GM21515 (cell line): ENCODE measurements around the gene PCNT.

Source experiments
- ATAC-seq: cut with Tn5 transposase; IDR thresholded peaks from one replicate; pipeline ENCODE4 v1.9.1; 2021; ENCODE audit not compliant: unreplicated experiment

Gene PCNT

DNA sequence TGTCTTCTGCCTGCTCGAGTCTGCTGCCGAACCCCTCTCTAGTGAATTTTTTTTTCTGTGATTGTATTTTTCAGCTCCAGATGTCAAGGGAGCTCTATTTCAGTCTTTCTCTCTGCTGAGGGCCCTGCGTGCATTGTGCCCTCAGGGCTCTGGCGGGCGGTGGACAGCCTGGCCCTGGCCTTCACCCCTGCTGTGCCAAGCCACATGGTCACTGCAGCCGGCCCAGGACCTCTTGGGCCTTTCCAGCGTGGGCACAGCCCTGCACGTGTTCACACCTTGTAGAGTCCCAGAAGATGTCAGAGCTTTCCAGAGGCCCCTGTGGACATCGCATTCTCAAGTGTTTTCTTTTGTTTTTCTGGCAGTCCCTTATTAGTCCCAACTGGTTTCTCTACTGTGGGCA, 55.7 kb downstream of the PCNT start:
- no peak for ATAC-seq

DNA sequence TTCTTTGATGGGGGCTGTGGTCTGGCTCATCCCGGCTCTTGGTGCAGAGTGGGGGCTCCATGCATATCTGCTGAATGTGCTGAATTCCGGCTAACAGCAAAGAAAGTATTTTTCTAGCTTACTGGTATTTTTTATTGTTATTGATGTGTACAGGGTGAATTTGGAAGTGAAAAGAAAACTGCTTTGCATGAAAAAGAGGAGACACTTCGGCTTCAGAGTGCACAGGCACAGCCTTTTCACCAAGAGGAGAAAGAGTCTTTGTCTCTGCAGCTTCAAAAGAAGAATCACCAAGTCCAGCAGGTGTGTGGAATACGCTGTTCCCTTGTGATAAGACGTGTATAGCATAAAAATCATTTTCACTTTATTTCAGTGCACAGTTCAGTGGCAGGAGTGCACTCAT, 57.6 kb downstream of the PCNT start:
- ATAC-seq, result no peak

DNA sequence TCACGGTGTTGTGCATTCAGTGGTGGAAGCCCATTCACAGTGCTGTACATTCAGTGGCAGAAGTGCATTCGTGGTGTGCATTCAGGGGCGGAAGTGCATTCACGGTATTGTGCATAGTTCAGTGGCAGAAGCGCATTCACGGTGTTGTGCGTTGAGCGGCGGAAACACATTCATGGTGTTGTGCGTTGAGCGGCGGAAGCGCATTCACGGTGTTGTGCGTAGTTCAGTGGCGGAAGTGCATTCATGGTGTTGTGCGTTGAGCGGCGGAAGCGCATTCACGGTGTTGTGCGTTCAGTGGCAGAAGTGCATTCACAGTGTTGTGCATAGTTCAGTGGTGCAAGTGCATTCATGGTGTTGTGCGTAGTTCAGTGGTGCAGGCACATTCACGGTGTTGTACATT, 60.6 kb downstream of the PCNT start:
- ATAC-seq, result no peak

DNA sequence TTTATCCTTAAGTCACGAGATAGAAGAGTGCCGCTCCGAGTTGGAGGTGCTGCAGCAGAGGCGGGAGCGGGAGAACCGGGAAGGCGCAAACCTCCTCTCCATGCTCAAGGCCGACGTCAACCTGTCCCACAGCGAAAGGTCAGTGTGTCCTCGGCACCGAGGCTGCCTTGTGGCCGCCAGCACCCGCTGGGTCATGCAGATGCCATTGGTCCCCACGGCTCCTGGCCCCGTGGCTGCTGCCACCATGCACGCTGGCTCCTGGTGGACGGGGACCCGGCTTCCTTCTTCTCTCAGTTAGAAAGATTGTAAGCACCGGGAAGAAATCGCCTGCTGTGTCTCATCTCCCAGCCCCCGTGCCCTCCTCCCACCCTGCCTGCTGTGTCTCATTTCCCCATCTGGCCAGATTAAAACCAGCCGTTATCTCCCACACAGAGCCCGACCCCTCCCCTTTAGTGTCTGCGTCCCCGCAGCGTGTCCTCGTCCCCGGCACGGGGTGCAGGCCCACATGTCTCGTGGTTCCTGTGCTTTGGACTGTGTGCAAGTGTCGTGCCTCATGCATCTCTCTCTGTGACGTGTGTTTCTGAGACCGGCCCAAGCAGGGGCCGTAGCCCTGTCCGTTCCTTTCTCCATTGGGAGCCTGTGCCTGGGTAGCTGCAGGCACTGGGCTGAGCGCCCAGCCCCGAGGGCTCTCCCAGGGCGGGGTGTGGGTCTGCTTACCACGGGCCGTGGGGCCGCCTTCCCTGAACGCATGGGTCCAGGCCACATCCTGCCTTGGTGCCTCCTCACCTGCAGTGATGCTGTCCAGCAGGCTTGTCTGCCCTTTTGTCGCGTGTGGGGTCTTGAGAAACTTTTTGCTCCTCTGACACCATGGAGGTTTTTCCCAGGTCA, 62.1 kb downstream of the PCNT start:
- ATAC-seq, result no peak

DNA sequence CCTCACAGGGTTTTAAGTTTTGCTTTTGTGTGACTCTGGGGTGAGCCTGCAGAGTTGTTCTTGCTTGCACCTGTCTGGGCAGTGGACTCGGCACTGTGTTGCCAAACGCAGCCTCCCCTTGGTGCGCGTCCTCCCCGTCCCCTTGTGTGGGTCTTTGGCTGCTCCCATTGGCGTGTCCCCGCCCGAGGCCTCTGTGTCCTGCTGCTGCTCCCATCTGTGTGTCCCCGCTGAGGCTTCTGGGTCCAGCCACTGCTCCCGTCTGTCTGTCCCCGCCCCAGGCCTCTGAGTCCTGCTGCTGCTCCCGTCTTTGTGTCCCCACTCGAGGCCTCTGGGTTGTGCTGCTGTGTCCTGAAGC, 62.8 kb downstream of the PCNT start:
- ATAC-seq, result no peak

DNA sequence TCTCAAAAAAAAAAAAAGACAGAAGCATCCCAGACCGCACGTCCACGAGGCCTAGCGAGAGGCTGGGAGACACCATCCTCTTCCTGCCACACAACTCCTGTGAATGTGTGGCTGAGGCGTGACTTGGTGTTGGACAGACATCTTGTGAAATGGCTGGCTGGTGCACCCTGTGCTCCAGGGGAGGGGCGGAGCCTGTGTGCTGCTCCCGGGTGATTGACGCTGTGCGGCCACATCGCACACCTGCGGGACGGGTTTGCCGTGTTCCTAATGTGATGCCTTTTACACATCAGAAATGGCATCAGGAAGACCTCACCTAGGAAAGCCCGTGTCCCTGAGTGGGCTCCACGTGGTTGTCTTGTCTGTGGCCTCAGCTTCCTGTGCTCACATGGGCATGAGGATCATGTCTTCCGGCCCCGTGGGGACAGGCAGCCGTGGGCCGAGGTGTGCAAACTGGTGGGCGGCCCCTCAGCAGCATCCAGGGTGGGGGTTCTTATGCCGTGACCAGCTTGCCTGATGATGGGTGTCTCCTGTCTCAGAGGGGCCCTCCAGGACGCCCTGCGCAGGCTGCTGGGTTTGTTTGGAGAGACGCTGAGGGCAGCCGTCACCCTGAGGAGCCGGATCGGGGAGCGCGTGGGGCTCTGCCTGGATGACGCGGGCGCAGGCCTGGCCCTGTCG, 64.4 kb downstream of the PCNT start:
- no peak for ATAC-seq

DNA sequence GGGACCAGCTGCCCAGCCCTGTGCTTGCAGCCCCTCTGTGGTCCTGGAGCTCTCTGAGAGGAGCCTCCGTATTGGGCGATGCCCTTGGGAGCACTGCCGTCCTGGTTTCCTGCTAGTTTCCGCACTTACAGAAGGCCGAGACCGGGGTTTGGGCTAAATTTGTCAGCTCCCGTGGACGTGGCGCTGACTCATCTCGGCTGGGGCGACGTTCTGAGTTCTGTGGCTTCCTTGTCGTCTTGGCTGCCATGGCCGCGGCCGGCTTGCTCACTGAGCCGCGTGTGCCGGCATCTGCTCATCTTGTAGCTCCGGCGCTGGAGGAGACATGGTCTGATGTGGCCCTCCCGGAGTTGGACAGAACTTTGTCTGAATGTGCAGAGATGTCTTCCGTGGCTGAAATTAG, 64.9 kb downstream of the PCNT start:
- ATAC-seq, result no peak

DNA sequence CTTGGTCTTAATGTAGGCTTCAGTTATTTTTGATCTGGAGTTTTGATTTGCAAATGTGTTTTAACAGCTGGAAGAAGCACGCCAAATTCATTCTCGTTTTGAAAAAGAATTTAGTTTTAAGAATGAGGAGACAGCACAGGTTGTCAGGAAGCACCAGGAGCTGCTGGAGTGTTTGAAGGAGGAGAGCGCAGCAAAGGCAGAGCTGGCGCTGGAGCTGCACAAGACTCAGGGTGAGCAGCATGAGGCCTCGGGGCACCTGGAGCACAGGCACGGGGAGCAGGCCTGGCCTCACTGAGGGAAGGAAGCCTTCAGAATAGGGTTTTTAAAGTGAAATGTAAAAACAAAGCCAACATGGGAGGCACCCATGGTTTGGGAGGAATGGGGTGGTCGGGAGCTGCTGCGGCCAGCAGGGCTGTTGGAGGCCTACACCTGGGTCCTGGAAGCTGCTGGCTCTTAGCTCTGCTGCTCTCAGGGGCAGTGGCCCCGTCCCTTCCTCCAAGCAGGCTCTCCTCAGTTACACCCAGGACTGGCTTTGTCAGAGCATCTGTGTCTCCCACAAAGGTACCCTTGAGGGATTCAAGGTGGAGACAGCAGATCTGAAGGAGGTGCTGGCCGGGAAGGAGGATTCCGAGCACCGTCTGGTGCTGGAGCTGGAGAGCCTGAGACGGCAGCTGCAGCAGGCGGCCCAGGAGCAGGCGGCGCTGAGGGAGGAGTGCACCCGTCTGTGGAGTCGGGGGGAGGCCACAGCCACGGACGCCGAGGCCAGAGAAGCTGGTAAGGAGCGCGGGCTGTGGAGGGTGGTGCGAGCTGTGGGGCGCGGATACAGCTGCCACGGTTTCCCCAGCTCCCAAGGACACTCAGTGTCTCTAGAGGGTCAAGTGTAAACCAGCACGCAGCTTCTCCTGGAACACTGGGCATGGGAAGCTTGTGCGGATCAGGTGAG, 66.9 kb downstream of the PCNT start:
- no peak for ATAC-seq

DNA sequence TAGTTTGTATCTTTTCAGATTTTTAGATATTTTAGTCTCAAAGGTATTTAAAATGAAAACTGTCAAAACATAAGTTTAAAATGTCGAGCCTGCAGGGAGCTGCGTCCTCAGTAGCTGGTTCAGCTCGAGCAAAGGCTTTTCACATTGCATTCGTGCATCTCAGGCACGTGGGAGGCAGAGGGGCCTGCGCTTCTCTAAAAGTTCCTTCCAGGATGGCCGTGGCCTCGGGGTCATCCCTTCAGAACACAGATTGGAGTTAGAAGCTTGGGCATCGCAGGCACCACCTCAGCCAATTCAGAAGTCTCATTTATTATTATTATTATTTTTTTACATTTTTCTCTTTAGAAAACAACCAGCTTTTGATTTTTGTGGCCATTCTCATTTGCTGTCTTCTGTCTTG, 67.8 kb downstream of the PCNT start:
- ATAC-seq, result no peak

DNA sequence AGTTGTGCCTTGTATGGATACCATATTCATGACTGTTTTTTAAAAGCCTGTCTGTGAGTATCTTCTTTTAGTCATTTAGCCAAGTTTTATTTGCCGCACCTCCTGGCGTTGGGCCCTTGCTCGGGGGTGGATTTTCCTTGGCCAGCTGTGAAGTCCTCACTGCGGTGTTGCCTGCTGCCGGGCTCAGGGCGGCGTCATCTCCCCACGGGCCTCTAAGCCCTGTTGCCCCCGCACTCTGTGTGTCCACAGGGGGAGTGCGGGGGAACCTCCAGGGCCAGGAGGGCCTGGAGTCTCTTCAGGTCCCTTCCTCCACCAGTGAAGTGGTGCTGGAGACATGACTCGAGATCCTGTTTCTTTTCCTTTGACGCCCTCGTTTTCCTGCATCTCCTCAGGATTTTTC, 69.0 kb downstream of the PCNT start:
- no peak for ATAC-seq

DNA sequence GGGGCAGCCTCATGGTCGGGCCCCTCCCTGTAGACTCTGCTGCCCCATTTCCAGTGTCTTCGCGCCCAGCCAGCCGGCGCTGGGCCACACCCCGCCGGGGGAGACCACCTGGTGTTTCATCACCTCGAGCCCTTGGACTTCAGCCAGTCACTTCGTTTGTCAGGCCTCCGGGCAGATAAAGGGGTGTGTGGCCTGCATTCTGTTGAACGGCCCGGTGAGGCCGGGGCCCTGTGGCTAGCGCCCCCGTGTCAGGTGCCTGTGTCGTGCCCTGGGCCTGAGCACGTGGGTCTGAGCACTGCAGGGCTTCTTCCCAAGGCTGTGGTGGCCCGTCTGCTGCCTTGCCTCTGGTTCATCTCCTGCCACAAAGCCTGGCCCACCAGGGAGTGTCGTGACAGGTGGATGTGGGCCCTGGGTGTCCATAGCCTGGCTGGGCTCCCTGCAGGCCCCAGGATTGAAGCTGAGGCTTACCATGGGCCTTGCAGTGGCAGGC, 69.5 kb downstream of the PCNT start:
- no peak for ATAC-seq

DNA sequence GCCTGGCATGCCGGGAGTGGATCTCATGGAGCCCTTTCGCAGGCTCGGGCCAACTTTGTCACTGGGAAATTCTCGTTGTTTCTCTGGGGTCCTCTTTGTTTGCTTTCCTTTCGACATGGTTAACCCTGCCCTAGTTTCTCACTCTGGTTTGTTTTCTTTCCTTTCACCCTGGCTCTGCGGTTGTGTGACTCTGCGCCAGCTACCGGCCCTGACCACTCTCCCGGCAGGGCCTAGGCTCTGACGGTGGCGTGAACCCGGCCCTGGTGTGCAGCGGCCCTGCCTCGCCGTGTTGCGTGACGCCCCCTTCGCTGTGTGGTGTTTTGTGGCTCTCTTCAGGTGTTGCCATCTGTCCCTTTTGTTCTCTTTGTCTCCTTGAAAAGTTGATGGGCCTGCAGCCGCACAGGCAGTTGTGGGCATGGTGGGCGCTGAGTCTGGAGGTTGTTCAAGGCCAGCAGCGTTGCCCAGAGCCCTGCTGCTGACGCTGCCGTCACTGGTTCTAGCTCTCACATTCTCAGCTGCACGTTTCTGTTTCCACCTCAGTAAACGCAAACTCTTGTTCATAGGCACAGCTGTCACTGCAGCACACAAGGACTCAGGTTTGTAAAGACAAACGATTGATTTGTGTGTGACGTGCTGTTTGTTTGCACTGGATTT, 70.1 kb downstream of the PCNT start:
- no peak for ATAC-seq

DNA sequence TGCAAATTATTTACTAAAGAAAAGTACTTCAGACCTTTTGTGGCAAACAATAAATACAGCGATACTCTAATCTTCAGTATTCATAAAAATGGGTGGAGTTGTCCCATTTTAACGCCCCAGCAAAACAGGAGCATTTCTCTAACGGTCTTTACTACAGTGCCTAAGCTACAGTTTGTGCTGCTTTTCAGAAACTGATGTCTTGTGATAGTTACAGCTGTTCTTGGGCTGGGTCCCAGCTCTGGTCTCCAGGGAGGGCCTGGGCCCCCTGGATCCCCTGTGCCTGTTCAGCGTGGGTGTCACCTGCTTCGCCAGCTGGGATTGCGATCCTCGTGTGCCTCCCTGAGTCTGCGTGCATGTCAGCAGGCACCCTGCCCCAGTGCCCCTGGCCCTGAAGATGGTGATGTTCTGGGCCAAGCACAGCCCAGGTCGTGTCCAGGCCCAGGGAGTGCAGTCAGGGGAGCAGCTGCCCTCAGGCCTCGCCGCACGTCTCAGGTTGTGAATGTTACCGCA, 70.7 kb downstream of the PCNT start:
- no peak for ATAC-seq

DNA sequence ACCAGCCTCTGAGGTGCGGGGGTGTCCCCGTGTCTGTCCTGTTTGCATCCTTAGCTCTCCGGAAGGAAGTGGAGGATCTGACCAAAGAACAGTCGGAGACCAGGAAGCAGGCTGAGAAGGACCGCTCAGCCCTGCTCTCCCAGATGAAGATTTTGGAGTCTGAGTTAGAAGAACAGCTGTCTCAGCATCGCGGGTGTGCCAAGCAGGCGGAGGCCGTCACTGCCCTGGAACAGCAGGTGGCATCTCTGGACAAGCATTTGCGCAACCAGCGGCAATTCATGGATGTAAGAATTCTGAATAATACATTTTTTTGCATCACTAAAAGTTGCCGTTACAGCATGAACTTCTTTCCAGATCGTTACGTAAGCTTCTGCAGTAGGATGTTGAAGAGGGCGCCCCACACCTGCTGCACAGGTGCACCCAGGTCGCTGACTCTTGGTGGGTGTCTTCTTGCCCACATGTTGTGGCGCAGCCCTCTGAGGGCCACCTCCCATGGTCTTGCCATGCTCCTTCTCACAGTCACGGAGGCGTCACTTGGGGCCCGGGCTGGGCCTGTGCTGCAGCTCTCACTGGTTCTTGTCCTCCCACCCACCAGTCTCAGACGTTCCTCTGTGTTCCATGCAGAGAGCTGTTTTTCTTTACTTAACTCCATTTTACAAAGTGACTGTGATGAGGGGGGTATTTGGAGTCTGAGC, 73.4 kb downstream of the PCNT start:
- ATAC-seq, result no peak

DNA sequence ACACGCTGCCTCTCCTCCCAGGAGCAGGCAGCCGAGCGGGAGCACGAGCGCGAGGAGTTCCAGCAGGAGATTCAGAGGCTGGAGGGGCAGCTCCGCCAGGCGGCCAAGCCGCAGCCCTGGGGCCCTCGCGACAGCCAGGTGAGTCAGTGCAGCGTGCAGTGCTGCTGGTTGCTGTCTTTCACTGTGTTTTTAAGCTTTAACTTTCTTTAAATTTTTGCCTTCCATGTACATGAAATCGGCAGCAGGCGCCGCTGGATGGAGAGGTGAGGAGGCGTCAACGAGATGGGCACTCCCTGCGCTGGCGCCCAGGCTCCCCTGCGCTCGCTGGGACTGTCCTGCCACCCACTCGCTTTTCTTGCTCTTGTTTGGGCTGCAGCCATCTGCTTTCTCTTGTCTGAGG, 74.0 kb downstream of the PCNT start:
- no peak for ATAC-seq

DNA sequence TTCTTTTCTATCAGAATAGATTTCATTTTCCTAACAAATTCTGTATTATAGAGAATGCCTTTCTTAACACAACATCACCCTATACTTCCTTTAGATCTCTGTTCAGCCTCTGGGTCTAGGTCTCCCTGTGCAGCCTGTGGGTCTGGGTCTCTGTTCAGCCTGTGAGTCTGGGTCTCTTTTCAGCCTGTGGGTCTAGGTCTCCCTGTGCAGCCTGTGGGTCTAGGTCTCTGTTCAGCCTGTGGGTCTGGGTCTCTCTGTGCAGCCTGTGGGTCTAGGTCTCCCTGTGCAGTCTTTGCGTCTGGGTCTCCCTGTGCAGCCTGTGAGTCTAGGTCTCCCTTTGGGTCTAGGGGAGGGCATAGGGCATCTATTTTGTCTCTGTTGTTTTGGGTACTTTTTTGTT, 75.2 kb downstream of the PCNT start:
- no peak for ATAC-seq

DNA sequence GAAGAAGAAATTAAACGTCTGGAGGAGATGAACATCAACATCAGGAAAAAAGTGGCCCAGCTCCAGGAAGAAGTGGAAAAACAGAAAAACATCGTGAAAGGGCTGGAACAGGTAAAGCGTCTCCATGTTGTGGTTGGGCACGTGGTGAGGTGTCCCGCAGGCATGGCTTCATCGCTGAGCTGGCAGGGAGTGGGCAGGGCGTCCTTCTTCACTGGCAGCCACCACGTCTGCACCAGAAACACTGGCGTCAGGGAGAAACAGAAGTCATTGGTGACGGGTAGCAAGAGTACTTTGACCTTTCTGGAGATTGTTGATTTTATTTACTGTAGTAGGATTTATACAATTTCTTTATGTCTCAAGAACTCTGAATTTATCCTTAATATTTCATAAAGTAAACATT, 75.7 kb downstream of the PCNT start:
- no peak for ATAC-seq

DNA sequence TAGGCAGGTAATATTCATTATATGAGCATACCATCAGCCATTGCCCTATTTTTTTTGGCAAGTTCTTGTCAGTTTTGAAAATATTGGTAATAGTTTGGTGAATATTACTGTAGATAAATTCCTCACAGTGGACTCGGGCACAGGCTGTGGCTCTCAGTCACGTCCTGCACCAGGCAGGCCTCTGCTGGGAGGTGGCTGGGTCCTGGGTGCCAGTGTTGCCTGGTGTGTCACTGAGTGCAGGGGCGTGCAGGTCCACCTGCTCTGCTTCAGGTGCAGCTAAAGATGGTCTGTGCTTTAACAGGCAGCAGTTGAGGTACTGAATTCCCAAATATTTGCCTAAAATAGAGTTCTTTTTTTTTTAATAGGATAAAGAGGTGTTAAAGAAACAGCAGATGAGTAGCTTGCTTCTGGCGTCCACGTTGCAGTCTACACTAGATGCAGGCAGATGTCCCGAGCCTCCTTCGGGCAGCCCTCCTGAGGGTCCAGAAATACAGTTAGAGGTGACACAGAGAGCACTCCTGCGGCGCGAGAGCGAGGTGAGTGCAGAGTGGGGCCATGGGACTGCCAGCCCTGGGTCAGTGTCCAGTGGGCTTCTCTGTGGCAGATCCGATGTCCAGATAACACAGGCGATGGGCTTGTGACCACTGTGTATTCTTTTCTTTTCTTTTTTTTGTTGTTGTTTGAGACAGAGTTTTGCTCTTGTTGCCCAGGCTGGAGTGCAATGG, 77.4 kb downstream of the PCNT start:
- no peak for ATAC-seq

DNA sequence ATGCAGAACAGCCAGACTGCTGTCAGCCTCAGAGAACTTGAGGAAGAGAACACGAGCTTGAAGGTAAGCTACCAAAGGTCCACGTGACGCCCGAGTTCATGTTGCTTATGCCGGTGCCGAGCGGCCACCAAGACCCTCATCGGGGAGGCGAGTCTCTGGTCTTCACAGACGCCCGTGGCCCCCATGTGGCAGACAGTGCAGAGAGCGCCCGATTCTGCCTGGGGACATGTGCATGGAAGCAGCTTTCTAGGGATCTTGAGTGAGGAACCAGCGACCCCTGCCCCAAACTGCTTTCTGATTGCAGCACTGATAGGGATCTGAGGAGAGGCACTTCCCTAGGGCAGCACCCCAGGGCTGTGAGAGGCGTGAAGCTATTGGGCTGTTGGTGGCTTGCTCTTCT, 78.5 kb downstream of the PCNT start:
- no peak for ATAC-seq
